ENCODE results near the gene FHIT.

DNA sequence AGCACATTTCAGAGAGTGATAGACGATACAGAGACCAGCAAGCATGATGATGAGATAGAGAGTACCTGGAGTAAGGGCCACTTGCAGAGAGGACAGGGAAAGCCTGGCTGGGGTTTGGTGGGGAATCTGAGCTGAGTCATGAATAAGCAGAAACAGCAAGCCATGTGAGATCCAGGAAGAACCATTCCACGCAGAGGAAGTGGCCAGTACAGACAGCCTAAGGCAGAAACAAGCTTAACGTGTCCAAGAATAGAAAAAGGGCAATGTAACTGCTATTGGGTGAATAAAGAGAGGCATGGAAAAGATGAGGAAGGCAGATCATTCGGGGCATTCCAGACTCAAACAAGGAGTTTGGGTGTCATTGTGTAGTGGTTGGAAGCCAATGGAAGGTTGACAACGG, 1385.2 kb downstream of the FHIT start:
- TF ChIP-seq, protein P1, sequence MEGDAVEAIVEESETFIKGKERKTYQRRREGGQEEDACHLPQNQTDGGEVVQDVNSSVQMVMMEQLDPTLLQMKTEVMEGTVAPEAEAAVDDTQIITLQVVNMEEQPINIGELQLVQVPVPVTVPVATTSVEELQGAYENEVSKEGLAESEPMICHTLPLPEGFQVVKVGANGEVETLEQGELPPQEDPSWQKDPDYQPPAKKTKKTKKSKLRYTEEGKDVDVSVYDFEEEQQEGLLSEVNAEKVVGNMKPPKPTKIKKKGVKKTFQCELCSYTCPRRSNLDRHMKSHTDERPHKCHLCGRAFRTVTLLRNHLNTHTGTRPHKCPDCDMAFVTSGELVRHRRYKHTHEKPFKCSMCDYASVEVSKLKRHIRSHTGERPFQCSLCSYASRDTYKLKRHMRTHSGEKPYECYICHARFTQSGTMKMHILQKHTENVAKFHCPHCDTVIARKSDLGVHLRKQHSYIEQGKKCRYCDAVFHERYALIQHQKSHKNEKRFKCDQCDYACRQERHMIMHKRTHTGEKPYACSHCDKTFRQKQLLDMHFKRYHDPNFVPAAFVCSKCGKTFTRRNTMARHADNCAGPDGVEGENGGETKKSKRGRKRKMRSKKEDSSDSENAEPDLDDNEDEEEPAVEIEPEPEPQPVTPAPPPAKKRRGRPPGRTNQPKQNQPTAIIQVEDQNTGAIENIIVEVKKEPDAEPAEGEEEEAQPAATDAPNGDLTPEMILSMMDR (IDR thresholded peaks at IDR 0.05) = no peak
- TF ChIP-seq POLR2AphosphoS5 (IDR thresholded peaks at IDR 0.05) = no peak
